Activated CD8-positive, alpha-beta T cell treated with anti-CD3 and anti-CD28 coated beads for 36 hours (primary cell): ENCODE results near the gene KLF7. TPM values are rescaled to one million over a fixed set of nuclear protein-coding genes. Genes with fewer than 3 reads are reported as not detected.

Experiments used
- ATAC-seq: fragments of 200-7000 bp; cut with Tn5 transposase; one replicate; pipeline ENCODE4 v1.10.0; 2021; ENCODE audit warnings: mild to moderate bottlenecking, moderate library complexity
- CTCF ChIA-PET: fragments of 350-600 bp; sonication (Branson Sonifier 250); formaldehyde crosslinking; loops from one replicate; lab custom pipeline; 2021; ENCODE audit warnings: antibody characterized with exemption; lab: Charles Lee
- POLR2A ChIA-PET: fragments of 350-600 bp; sonication (Branson Sonifier 250); formaldehyde crosslinking; loops from one replicate; lab custom pipeline; 2021; ENCODE audit warnings: antibody characterized with exemption; lab: Charles Lee
- DNase-seq: peaks from one replicate; pipeline ENCODE4 v3.0.0-alpha.2; 2020
- H3K27ac Mint-ChIP-seq: one replicate; pipeline ENCODE4 v1.8.0; 2021; ENCODE audit warnings: mild to moderate bottlenecking, mixed read lengths
- H3K27me3 Mint-ChIP-seq: one replicate; pipeline ENCODE4 v1.8.0; 2021; ENCODE audit warnings: mixed read lengths
- H3K36me3 Mint-ChIP-seq: one replicate; pipeline ENCODE4 v1.8.0; 2021; ENCODE audit warnings: low read depth, mixed read lengths
- H3K4me1 Mint-ChIP-seq: one replicate; pipeline ENCODE4 v1.8.0; 2021; ENCODE audit warnings: low read depth, mixed read lengths
- H3K4me3 Mint-ChIP-seq: one replicate; pipeline ENCODE4 v1.8.0; 2021; ENCODE audit warnings: mild to moderate bottlenecking, moderate library complexity, mixed read lengths
- H3K9me3 Mint-ChIP-seq: one replicate; pipeline ENCODE4 v1.8.0; 2021; ENCODE audit warnings: mixed read lengths
- intact Hi-C: fragments of 100-400 bp; cut with micrococcal nuclease; formaldehyde crosslinking; loops from one replicate; pipeline ENCODE4 v1.10.0; 2022
- total RNA-seq, 2 experiments: library from RNA; stranded (reverse); gene quantifications; one replicate each; pipeline ENCODE4 v1.2.3, GENCODE V29; 2021
- TF ChIP-seq, protein P1 (sequence below): fragments of 200-600 bp; IDR thresholded peaks from one replicate; pipeline ENCODE4 v1.8.0; 2022; ENCODE audit warnings: antibody characterized with exemption, mild to moderate bottlenecking

Gene KLF7
- total RNA-seq, 2 experiments from 2014 or later: 9.8 to 10.0 TPM

- Mint-ChIP-seq H3K36me3 (no peaks in the 10 kb centered on the region), H3K27ac (no peak overlapping the region), H3K4me3 (no peak overlapping the region), H3K9me3 (no peaks in the 10 kb centered on the region), H3K4me1 (peaks cover 3% of the 10 kb centered on the region), H3K27me3 (peaks cover 1% of the 10 kb centered on the region)
- CTCF ChIA-PET: no interaction called here
- intact Hi-C loops: no loop called here
- DNase-seq: no peak
- ATAC-seq: no peak
- TF ChIP-seq, protein P1, sequence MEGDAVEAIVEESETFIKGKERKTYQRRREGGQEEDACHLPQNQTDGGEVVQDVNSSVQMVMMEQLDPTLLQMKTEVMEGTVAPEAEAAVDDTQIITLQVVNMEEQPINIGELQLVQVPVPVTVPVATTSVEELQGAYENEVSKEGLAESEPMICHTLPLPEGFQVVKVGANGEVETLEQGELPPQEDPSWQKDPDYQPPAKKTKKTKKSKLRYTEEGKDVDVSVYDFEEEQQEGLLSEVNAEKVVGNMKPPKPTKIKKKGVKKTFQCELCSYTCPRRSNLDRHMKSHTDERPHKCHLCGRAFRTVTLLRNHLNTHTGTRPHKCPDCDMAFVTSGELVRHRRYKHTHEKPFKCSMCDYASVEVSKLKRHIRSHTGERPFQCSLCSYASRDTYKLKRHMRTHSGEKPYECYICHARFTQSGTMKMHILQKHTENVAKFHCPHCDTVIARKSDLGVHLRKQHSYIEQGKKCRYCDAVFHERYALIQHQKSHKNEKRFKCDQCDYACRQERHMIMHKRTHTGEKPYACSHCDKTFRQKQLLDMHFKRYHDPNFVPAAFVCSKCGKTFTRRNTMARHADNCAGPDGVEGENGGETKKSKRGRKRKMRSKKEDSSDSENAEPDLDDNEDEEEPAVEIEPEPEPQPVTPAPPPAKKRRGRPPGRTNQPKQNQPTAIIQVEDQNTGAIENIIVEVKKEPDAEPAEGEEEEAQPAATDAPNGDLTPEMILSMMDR: no peak
- POLR2A ChIA-PET: no interaction called here
Measured at GRCh38 chr2:207194028-207194427, 28.3 kb upstream of the KLF7 start.

DNA sequence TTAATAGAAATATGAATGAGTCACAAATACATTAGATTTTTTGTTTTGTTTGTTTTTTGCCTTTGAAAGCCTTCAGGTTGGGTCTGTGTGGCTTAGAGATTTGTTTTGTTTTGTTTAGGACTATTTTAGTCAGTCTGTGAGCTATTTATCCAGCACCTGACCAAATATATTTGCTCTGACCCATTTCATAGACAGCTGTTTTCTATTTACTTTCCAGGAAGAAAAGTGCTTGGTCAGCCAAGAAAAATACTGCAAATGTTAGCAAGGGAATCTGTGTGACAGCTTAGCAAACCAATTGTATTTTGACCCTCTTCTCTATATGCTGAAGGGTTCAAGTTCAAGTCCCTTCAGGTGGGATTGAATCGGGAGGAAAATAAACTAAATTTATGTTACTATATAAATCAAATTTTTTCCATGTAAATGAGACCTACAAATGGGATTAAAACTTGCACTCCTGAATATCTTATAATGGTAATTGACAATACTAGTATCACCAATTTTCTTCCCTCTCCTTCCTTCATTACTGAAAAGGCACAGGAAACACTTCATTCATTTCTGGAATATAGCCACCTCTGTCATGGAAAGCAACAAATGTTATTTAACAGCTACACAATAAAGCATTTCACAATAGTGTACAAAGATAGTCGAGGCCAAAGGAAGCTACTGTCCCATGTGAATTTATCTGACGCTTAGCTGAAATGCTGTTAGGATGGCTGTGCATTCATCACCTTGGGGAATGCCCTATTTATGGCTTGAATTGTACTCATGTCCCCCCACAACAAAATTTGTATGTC, 23.1 kb upstream of the KLF7 start:
- TF ChIP-seq, protein P1: no peak
- no peak overlapping the region for H3K27ac Mint-ChIP-seq
- peaks cover 5% of the 10 kb centered on the region for H3K4me1 Mint-ChIP-seq
- peaks cover 1% of the 10 kb centered on the region for H3K27me3 Mint-ChIP-seq
- H3K4me3 Mint-ChIP-seq: no peak overlapping the region
- no peaks in the 10 kb centered on the region for H3K36me3 Mint-ChIP-seq
- H3K9me3 Mint-ChIP-seq: no peaks in the 10 kb centered on the region
- DNase-seq (no peak), ATAC-seq (no peak)
- POLR2A ChIA-PET: no interaction called here
- CTCF ChIA-PET: interaction anchor here (0.6 to 1.5 kb wide), 4 partner anchors 8 to 47 kb away, joined by 3 to 5 read pairs (median 3); no protein-coding TSS in a partner anchor
- intact Hi-C loops: no loop called here

DNA sequence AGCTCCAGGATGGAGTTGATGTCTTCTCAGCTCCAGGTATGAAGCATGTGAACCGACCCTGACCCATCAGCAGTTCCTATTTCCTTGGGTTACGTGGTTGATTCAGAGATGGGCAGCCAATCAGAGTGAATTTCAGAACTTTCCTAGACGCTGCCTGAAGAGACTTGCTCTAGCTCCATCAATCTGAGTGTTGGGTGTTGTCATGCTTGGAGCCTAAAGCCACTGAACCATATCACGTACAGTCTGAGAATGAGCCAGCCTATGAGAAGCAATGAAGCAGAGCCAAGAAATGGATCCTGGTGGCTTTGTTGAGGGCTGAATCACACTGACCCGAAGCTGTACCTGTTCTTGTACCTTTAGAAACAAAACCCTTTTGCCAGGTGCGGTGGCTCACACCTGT, 19.6 kb upstream of the KLF7 start:
- Mint-ChIP-seq H3K27me3 (no peaks in the 10 kb centered on the region), H3K9me3 (no peaks in the 10 kb centered on the region), H3K4me3 (no peak overlapping the region), H3K36me3 (no peaks in the 10 kb centered on the region), H3K27ac (no peak overlapping the region), H3K4me1 (peaks cover 3% of the 10 kb centered on the region)
- TF ChIP-seq, protein P1: no peak
- ChIA-PET CTCF (no interaction called here), POLR2A (interaction anchor here (0.5 kb wide), 1 partner anchor 433 kb away, joined by 3 read pairs; no protein-coding TSS in a partner anchor)
- intact Hi-C loops: no loop called here
- ATAC-seq (no peak), DNase-seq (no peak)

- DNase-seq (no peak), ATAC-seq (peak; percentile 77)
- ChIA-PET CTCF (no interaction called here), POLR2A (no interaction called here)
- H3K4me3 Mint-ChIP-seq: no peak overlapping the region
- no peaks in the 10 kb centered on the region for H3K36me3 Mint-ChIP-seq
- peaks cover 3% of the 10 kb centered on the region for H3K4me1 Mint-ChIP-seq
- no peak overlapping the region for H3K27ac Mint-ChIP-seq
- intact Hi-C loops: no loop called here
- H3K9me3 Mint-ChIP-seq: no peaks in the 10 kb centered on the region
- H3K27me3 Mint-ChIP-seq: no peaks in the 10 kb centered on the region
- TF ChIP-seq, protein P1: no peak
Measured at GRCh38 chr2:207184768-207185167, 19.0 kb upstream of the KLF7 start.

- H3K27me3 Mint-ChIP-seq: no peaks in the 10 kb centered on the region
- peak; percentile 42 for ATAC-seq
- intact Hi-C loops: no loop called here
- no peak for DNase-seq
- H3K4me3 Mint-ChIP-seq: no peak overlapping the region
- H3K27ac Mint-ChIP-seq: no peak overlapping the region
- peaks cover 3% of the 10 kb centered on the region for H3K4me1 Mint-ChIP-seq
- no peaks in the 10 kb centered on the region for H3K9me3 Mint-ChIP-seq
- ChIA-PET CTCF (no interaction called here), POLR2A (no interaction called here)
- TF ChIP-seq, protein P1: no peak
- H3K36me3 Mint-ChIP-seq: no peaks in the 10 kb centered on the region
Measured at GRCh38 chr2:207184348-207184747, 18.6 kb upstream of the KLF7 start.
